HG02981 (cell line): ENCODE results near the gene EDC3.

ENCODE experiments used
- ATAC-seq: cut with Tn5 transposase; IDR thresholded peaks from one replicate; pipeline ENCODE4 v1.9.1; 2021; ENCODE audit warnings: mild to moderate bottlenecking, moderate library complexity; ENCODE audit not compliant: unreplicated experiment

EDC3 gene

GRCh38 chr15:74585191-74585590 lies 110.6 kb downstream of the EDC3 start:
- ATAC-seq: no peak

GRCh38 chr15:74584779-74585178 lies 111.0 kb downstream of the EDC3 start:
- no peak for ATAC-seq

- ATAC-seq: no peak
These were observed 111.6 kb downstream of the EDC3 start for GRCh38 chr15:74584204-74584603.
